NT2/D1 (cell line): ENCODE results near the gene PDHB.
"Not testable (repeated sequence)": the region's sequence is repeated elsewhere in the genome, so short reads cannot be mapped to it uniquely, and the experiment has no call there.

Source experiments
- DNase-seq: peaks from one replicate; pipeline ENCODE4 v3.0.0-alpha.2; 2011; ENCODE audit warnings: low read depth, low spot score
- H3K27me3 ChIP-seq: 2 replicates; pipeline ENCODE4 v1.6.0; 2011; ENCODE audit warnings: mild to moderate bottlenecking; ENCODE audit not compliant: insufficient read length, insufficient read depth
- H3K36me3 ChIP-seq: 2 replicates; pipeline ENCODE4 v1.6.1; 2011; ENCODE audit warnings: mild to moderate bottlenecking, low read length, mixed read lengths; ENCODE audit not compliant: insufficient read depth, insufficient read length
- H3K4me1 ChIP-seq: 2 replicates; pipeline ENCODE4 v1.5.1; 2011; ENCODE audit not compliant: insufficient read depth, insufficient read length
- H3K4me3 ChIP-seq: 2 replicates; pipeline ENCODE4 v1.5.1; 2011; ENCODE audit warnings: low read depth; ENCODE audit not compliant: insufficient read length
- H3K9ac ChIP-seq: 2 replicates; pipeline ENCODE4 v1.6.0; 2011; ENCODE audit warnings: low read depth; ENCODE audit not compliant: insufficient read length
- H3K9me3 ChIP-seq: 2 replicates; pipeline ENCODE4 v1.5.1; 2011; ENCODE audit warnings: mild to moderate bottlenecking, low read length; ENCODE audit not compliant: insufficient read depth
- SUZ12 ChIP-seq: IDR thresholded peaks from 2 replicates; pipeline ENCODE4 v1.6.1; 2011; ENCODE audit not compliant: insufficient read length, insufficient read depth; ENCODE audit errors: extremely low read depth
- YY1 ChIP-seq: IDR thresholded peaks from 2 replicates; pipeline ENCODE4 v1.6.1; 2011; ENCODE audit not compliant: insufficient read length, insufficient read depth
- ZNF274 ChIP-seq: IDR thresholded peaks from 2 replicates; pipeline ENCODE4 v1.6.1; 2011; ENCODE audit warnings: mild to moderate bottlenecking, low read depth, low read length

PDHB gene

GRCh38 chr3:58462829-58463180 lies 29.2 kb upstream of the PDHB start:
- H3K36me3 ChIP-seq = no peaks in the 10 kb centered on the region
- no peak overlapping the region for H3K4me3 ChIP-seq
- H3K4me1 ChIP-seq = no peaks in the 10 kb centered on the region
- H3K27me3 ChIP-seq = no peaks in the 10 kb centered on the region
- no peaks in the 10 kb centered on the region for H3K9me3 ChIP-seq
- no peak for DNase-seq
- H3K9ac ChIP-seq = no peak overlapping the region
- TF ChIP-seq SUZ12 (no peak), YY1 (peak; percentile 41), ZNF274 (no peak)

- TF ChIP-seq ZNF274 = no peak
- TF ChIP-seq SUZ12 = no peak
- TF ChIP-seq YY1 = no peak
- no peak for DNase-seq
Measured at GRCh38 chr3:58459160-58459559, 25.5 kb upstream of the PDHB start.

GRCh38 chr3:58452176-58452575 lies 18.5 kb upstream of the PDHB start:
- DNase-seq = no peak
- no peak overlapping the region for H3K9ac ChIP-seq
- H3K4me3 ChIP-seq = no peak overlapping the region
- H3K27me3 ChIP-seq = no peaks in the 10 kb centered on the region
- peaks cover 42% of the 10 kb centered on the region for H3K9me3 ChIP-seq
- no peaks in the 10 kb centered on the region for H3K36me3 ChIP-seq
- TF ChIP-seq YY1 (no peak), ZNF274 (no peak), SUZ12 (no peak)
- H3K4me1 ChIP-seq = no peaks in the 10 kb centered on the region

More at GRCh38 chr3:58459160-58459559, 25.5 kb upstream of the PDHB start:
- H3K36me3 ChIP-seq = no peaks in the 10 kb centered on the region
- peaks cover 27% of the 10 kb centered on the region for H3K9me3 ChIP-seq
- H3K4me3 ChIP-seq = no peak overlapping the region
- no peak overlapping the region for H3K9ac ChIP-seq
- H3K4me1 ChIP-seq = no peaks in the 10 kb centered on the region
- H3K27me3 ChIP-seq = no peaks in the 10 kb centered on the region

GRCh38 chr3:58441514-58442450 lies 8.2 kb upstream of the PDHB start:
- no peak for DNase-seq
- TF ChIP-seq ZNF274 (no peak), YY1 (no peak), SUZ12 (no peak)
- no peaks in the 10 kb centered on the region for H3K27me3 ChIP-seq
- no peak overlapping the region for H3K9ac ChIP-seq
- H3K4me3 ChIP-seq = no peak overlapping the region
- no peaks in the 10 kb centered on the region for H3K9me3 ChIP-seq
- no peaks in the 10 kb centered on the region for H3K4me1 ChIP-seq
- no peaks in the 10 kb centered on the region for H3K36me3 ChIP-seq

GRCh38 chr3:58440996-58441355 lies 7.3 kb upstream of the PDHB start:
- not testable (repeated sequence) for H3K27me3 ChIP-seq

GRCh38 chr3:58437276-58437675 lies 3.6 kb upstream of the PDHB start:
- not testable (repeated sequence) for H3K27me3 ChIP-seq, H3K4me1 ChIP-seq, H3K36me3 ChIP-seq, H3K4me3 ChIP-seq, DNase-seq, H3K9me3 ChIP-seq
- peak overlapping the region; percentile 27 for H3K9ac ChIP-seq

More at GRCh38 chr3:58440996-58441355, 7.3 kb upstream of the PDHB start:
- DNase-seq, H3K4me3 ChIP-seq, H3K36me3 ChIP-seq, H3K9me3 ChIP-seq, H3K4me1 ChIP-seq, H3K9ac ChIP-seq: not testable (repeated sequence)

GRCh38 chr3:58434990-58435389 lies 1.4 kb upstream of the PDHB start:
- no peak for TF ChIP-seq SUZ12
- TF ChIP-seq ZNF274 = no peak
- no peak for TF ChIP-seq YY1
- DNase-seq = peak; percentile 92
- H3K4me1 ChIP-seq = peaks cover 3% of the 10 kb centered on the region

GRCh38 chr3:58434511-58434910 lies 879 bp upstream of the PDHB start:
- Histone ChIP-seq H3K36me3 (peaks cover 28% of the 10 kb centered on the region), H3K4me3 (peak overlapping the region; percentile 21), H3K4me1 (peaks cover 3% of the 10 kb centered on the region), H3K27me3 (no peaks in the 10 kb centered on the region), H3K9ac (no peak overlapping the region), H3K9me3 (no peaks in the 10 kb centered on the region)
- no peak for DNase-seq
- TF ChIP-seq SUZ12 (no peak), YY1 (no peak), ZNF274 (no peak)

More at GRCh38 chr3:58434990-58435389, 1.4 kb upstream of the PDHB start:
- H3K27me3 ChIP-seq = no peaks in the 10 kb centered on the region
- H3K36me3 ChIP-seq = peaks cover 23% of the 10 kb centered on the region
- H3K9ac ChIP-seq = no peak overlapping the region
- H3K9me3 ChIP-seq = no peaks in the 10 kb centered on the region
- H3K4me3 ChIP-seq = no peak overlapping the region
